Fibroblast of villous mesenchyme (primary cell): ENCODE results near the gene ZKSCAN7. TPM values are rescaled to one million over a fixed set of nuclear protein-coding genes. Genes with fewer than 3 reads are reported as not detected.

ENCODE experiments used
- DNase-seq: peaks from one replicate; pipeline ENCODE4 v3.0.0-alpha.2; 2010; ENCODE audit warnings: low read depth
- H3K4me3 ChIP-seq: 2 replicates; pipeline ENCODE4 v1.5.1; 2011; ENCODE audit warnings: low read depth, mild to moderate bottlenecking, low read length
- CTCF ChIP-seq: IDR thresholded peaks from 2 replicates; pipeline ENCODE4 v1.5.1; 2012; ENCODE audit warnings: low read depth, mild to moderate bottlenecking, low read length; ENCODE audit not compliant: insufficient read depth
- total RNA-seq: library from RNA; depleted of rRNA; stranded (reverse); fragments of >200 nt; gene quantifications from 2 replicates; pipeline ENCODE4 v1.2.3, GENCODE V29; 2012

Gene ZKSCAN7
- 5.8 and 6.0 TPM in 2 replicates for total RNA-seq

GRCh38 chr3:44554626-44555592, at the start of gene ZKSCAN7:
TSS of gene ZKSCAN7 (plus strand) at chr3:44555193. CDS start at chr3:44557048, 1,855 bp downstream.
- H3K4me3 ChIP-seq, result peak within 1 kb of the TSS; percentile 81
- peak; percentile 42 for DNase-seq
- TF ChIP-seq CTCF, result no peak

GRCh38 chr3:44506556-44506955, 48.4 kb upstream of the ZKSCAN7 start:
- TF ChIP-seq CTCF, result no peak
- no peak for DNase-seq
- no peak overlapping the region for H3K4me3 ChIP-seq

- no peak for TF ChIP-seq CTCF
- no peak for DNase-seq
- H3K4me3 ChIP-seq, result no peak overlapping the region
Measured at GRCh38 chr3:44506961-44507360, 48.0 kb upstream of the ZKSCAN7 start.

- no peak for TF ChIP-seq CTCF
- H3K4me3 ChIP-seq, result peak overlapping the region; percentile 91
- DNase-seq, result no peak
Measured at GRCh38 chr3:44509393-44509921, 45.5 kb upstream of the ZKSCAN7 start.

- TF ChIP-seq CTCF, result no peak
- peak; percentile 42 for DNase-seq
- H3K4me3 ChIP-seq, result peak overlapping the region; percentile 91
Measured at GRCh38 chr3:44510000-44510368, 45.0 kb upstream of the ZKSCAN7 start.

GRCh38 chr3:44511238-44511566, 43.8 kb upstream of the ZKSCAN7 start:
- DNase-seq, result no peak
- TF ChIP-seq CTCF, result no peak
- H3K4me3 ChIP-seq, result peak overlapping the region; percentile 91

GRCh38 chr3:44513513-44513912, 41.5 kb upstream of the ZKSCAN7 start:
- TF ChIP-seq CTCF, result no peak
- H3K4me3 ChIP-seq, result no peak overlapping the region
- DNase-seq, result no peak
